Ovary (tissue), 9 donors: ENCODE measurements around the gene KCNK1. TPM values are rescaled to one million over a fixed set of nuclear protein-coding genes. Genes with fewer than 3 reads are reported as not detected.

Experiments used
- DNase-seq, 5 donors: peaks; one replicate each; pipeline ENCODE4 v3.0.0-alpha.2; 2019 to 2020
- H3K27ac ChIP-seq, 2 donors: fragments of 200-600 bp; one replicate each; pipeline versions ENCODE4 v1.5.1 to v1.8.0; 2019 to 2022
- H3K27me3 ChIP-seq: fragments of 200-600 bp; one replicate; pipeline ENCODE4 v1.8.0; 2022
- H3K36me3 ChIP-seq: fragments of 200-600 bp; sonication (generic); one replicate; pipeline ENCODE4 v1.5.1; 2019
- H3K4me1 ChIP-seq: one replicate; pipeline ENCODE4 v1.8.1; 2013; ENCODE audit warnings: mild to moderate bottlenecking, moderate library complexity; ENCODE audit not compliant: insufficient read depth
- H3K4me3 ChIP-seq: fragments of 200-600 bp; sonication (generic); one replicate; pipeline ENCODE4 v1.5.1; 2017
- H3K9me3 ChIP-seq, 2 donors: fragments of 200-600 bp in 1 of 2; sonication (generic) in 1 of 2; one replicate each; pipeline versions ENCODE4 v1.5.1 to v1.8.1; 2013 to 2019; ENCODE audit warnings: mild to moderate bottlenecking in 1 of 2, moderate library complexity in 1 of 2
- EP300 ChIP-seq: sonication (generic); formaldehyde crosslinking; IDR thresholded peaks from one replicate; pipeline ENCODE4 v1.6.1; 2017; ENCODE audit warnings: antibody characterized with exemption
- POLR2A ChIP-seq: fragments of 450-650 bp; IDR thresholded peaks from one replicate; pipeline ENCODE4 v1.6.1; 2017; ENCODE audit warnings: antibody characterized with exemption, mild to moderate bottlenecking, moderate library complexity
- WGBS, 3 donors: extraction: QIAGEN DNeasy Blood & Tissue Kit in 1 of 3; methylation state at CpG; one replicate each; pipeline versions ENCODE4 v1.1.5 to v1.1.7; 2013 to 2017; 5-methylcytosine and 5-hydroxymethylcytosine counted together
- intact Hi-C, 4 donors: fragments of 100-400 bp; cut with DNase I; formaldehyde crosslinking; loops; one replicate each; pipeline versions ENCODE4 v1.11.0 to v1.15.1; 2022 to 2023
- polyA plus RNA-seq, 2 donors: library from polyadenylated mRNA; stranded (reverse); fragments of 200-250 nt in 1 of 2; fragments of 350-450 nt in 1 of 2; fragmentation: Illumina TruSeq in 1 of 2; extraction: RNeasy Lipid Tissue Mini Kit (QIAGEN cat#74804) in 1 of 2; gene quantifications; one replicate each; pipeline ENCODE4 v1.2.3, GENCODE V29; 2013 to 2014
- total RNA-seq, 7 donors: library from RNA; depleted of rRNA in 2 of 7; stranded (reverse); fragments of >200 nt in 2 of 7; fragmentation: NEBNext Ultra II Directional in 3 of 7; extraction: Animal tissue kit (Norgen Biotek cat#: 25700) in 3 of 7; gene quantifications; one replicate each; pipeline versions ENCODE4 v1.1.0 to v1.2.4, GENCODE V29; 2016 to 2023
- TF ChIP-seq, protein P1 (sequence below), 3 donors: fragments of 450-650 bp in 2 of 3; fragments of 200-600 bp in 1 of 3; IDR thresholded peaks; one replicate each; pipeline versions ENCODE4 v1.5.1 to v1.8.0; 2016 to 2022; ENCODE audit warnings: antibody characterized with exemption in 3 of 3, mild to moderate bottlenecking in 1 of 3
- donor health status: DM: no; HTN: no; CAD: no; lungs with moderate emphysema.
- donor health status: DM: no; HTN: no; CAD: no.
- donor health status: Bipolar disorder and iron deficiency.
- donor health status: DM: yes; HTN: yes; CAD: no.
- donor health status: DM: no; HTN: no; CAD: no.
- donor health status: DM: yes; HTN: yes; CAD: no.

Gene KCNK1
- total and polyA plus RNA-seq, 9 donors = 3.1 to 24.8 (median 4.9) TPM

DNA sequence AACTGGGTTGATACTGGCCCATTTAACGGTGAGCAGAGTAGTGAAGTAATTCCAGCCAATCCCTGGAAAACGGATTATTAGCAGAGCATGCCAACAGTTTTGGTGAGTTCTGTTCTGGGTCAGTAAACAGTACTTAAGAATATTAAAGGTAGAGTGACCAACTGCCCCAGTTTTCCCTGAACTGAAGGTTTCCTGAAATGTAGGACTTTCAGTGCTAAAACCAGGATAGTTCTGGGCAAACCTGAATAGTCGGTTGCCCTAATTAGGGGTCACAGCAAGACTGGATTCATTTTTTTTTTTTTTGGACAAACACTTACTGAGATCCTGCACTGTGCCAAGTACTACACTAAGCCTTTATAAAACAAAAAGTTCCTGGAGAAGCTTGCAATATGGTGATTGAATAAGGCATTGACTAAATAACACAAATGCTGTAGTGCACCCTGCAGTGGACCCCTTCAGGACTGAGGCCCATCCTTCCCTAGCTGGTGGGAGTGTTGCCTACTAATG lies 75.9 kb downstream of the KCNK1 start:
- 36 to 49% (median 47%) methylated on average over 3 of the region's 3 CpGs for WGBS, 3 donors
- TF ChIP-seq POLR2A (no peak), EP300 (no peak)
- TF ChIP-seq, protein P1, sequence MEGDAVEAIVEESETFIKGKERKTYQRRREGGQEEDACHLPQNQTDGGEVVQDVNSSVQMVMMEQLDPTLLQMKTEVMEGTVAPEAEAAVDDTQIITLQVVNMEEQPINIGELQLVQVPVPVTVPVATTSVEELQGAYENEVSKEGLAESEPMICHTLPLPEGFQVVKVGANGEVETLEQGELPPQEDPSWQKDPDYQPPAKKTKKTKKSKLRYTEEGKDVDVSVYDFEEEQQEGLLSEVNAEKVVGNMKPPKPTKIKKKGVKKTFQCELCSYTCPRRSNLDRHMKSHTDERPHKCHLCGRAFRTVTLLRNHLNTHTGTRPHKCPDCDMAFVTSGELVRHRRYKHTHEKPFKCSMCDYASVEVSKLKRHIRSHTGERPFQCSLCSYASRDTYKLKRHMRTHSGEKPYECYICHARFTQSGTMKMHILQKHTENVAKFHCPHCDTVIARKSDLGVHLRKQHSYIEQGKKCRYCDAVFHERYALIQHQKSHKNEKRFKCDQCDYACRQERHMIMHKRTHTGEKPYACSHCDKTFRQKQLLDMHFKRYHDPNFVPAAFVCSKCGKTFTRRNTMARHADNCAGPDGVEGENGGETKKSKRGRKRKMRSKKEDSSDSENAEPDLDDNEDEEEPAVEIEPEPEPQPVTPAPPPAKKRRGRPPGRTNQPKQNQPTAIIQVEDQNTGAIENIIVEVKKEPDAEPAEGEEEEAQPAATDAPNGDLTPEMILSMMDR (IDR thresholded peaks at IDR 0.05) = no peak
- Histone ChIP-seq H3K4me1 (no peaks in the 10 kb centered on the region), H3K36me3 (no peaks in the 10 kb centered on the region), H3K27ac (no peak overlapping the region), H3K27me3 (no peaks in the 10 kb centered on the region), H3K4me3 (no peak overlapping the region), H3K9me3 (no peaks in the 10 kb centered on the region)
- intact Hi-C loops = no loop called here
- no peak for DNase-seq

DNA sequence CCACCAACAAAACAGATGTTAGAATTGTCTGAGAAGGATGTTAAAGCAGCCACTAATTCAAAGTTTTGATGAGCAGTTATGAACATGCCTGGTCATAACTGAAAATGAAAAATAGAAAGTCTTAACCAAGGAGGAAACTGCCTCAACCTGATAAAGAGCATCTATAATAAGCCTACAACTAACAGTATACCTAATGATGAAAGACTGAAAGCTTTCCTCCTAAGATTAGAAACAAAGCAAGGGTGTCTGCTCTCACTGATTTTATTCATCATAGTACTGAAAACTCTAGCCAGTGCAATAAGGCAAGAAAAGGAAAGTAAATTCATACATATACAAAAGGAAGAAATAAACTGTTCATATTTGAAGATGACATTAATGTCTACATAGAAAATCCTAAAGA lies 82.0 kb downstream of the KCNK1 start:
- no peaks in the 10 kb centered on the region for H3K36me3 ChIP-seq
- intact Hi-C loops = no loop called here
- no peaks in the 10 kb centered on the region for H3K9me3 ChIP-seq
- TF ChIP-seq EP300 = no peak
- no peak for TF ChIP-seq POLR2A
- TF ChIP-seq, protein P1 (IDR thresholded peaks at IDR 0.05) = no peak
- DNase-seq = no peak
- H3K27me3 ChIP-seq = no peaks in the 10 kb centered on the region
- no peaks in the 10 kb centered on the region for H3K4me1 ChIP-seq
- no peak overlapping the region for H3K27ac ChIP-seq
- H3K4me3 ChIP-seq = no peak overlapping the region

DNA sequence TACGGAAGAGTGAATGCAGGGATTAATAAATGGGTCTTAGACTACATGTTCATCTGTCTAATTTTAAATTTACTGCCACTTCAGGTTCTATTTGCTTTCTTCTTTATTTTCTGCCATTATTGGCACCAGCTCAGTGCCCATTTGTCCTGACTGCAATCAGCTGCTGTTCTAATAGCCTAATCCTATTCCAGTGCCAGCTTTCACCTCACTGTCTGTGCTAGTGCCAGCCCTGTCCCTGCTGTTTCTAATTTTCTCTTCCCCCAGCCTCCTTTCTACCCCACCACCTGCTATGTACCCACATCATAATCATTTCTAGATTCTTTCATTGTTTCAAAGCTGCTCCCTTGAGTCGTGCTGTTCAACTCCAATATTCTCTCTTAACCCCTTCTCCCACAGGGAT lies 86.4 kb downstream of the KCNK1 start:
- no peaks in the 10 kb centered on the region for H3K9me3 ChIP-seq
- no peak for DNase-seq
- no peak overlapping the region for H3K4me3 ChIP-seq
- no peaks in the 10 kb centered on the region for H3K4me1 ChIP-seq
- H3K36me3 ChIP-seq = no peaks in the 10 kb centered on the region
- no peaks in the 10 kb centered on the region for H3K27me3 ChIP-seq
- TF ChIP-seq POLR2A (no peak), EP300 (no peak)
- TF ChIP-seq, protein P1 (IDR thresholded peaks at IDR 0.05) = no peak
- WGBS, 3 donors = 72 to 86% (median 80%) methylated on average over 2 of the region's 2 CpGs
- no peak overlapping the region for H3K27ac ChIP-seq
- intact Hi-C loops = no loop called here

DNA sequence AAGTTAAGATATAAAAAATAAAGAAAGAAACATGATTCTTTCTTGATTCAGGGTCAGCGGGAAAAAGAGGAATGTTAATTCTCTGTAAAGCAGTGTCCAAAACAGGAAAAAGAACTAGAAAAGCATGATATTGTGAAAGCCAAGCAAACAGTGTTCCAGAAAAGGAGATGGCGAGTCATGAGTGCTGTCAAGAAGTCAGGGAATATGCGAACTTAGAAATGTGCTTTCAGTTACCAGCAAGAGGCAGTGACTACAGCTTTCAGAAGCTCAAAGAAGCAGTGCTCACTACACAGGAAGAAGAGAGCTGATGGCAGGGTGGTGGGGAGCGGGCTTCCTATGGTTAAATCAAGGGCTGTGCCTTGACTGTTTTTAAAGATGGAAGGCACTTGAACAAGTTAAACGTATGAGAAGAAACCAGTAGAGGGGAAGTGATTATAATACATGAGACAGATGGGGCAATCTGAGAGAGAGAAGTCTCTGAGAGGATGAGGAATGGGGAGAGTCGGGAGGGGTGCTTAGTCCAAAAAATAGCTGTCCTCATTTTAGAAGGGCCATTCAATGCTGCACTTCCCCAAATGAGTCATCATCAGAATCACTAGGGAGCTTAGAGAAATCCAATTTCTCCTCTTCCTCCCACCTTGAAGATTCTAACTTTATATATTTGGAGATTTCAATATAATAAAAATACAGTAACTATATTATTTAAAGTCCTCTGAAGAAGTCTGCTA lies 90.4 kb downstream of the KCNK1 start:
- WGBS, 3 donors = 35 to 52% (median 36%) methylated on average over 6 of the region's 6 CpGs
- Histone ChIP-seq H3K27me3 (no peaks in the 10 kb centered on the region), H3K4me3 (no peak overlapping the region), H3K27ac (no peak overlapping the region), H3K36me3 (no peaks in the 10 kb centered on the region), H3K9me3 (no peaks in the 10 kb centered on the region), H3K4me1 (no peaks in the 10 kb centered on the region)
- no peak for DNase-seq
- TF ChIP-seq POLR2A (no peak), EP300 (no peak)
- TF ChIP-seq, protein P1 (IDR thresholded peaks at IDR 0.05) = no peak
- intact Hi-C loops = no loop called here
